IMR-90 (cell line): ENCODE data around the gene ITPKC. TPM values are rescaled to one million over a fixed set of nuclear protein-coding genes. Genes with fewer than 3 reads are reported as not detected.

Experiments used
- ATAC-seq: fragments of 200-7000 bp; cut with Tn5 transposase; 2 replicates; pipeline ENCODE4 v1.9.1; 2020; ENCODE audit warnings: low read depth, mild to moderate bottlenecking, moderate library complexity
- BruUV-seq: library from RNA; stranded (reverse); fragments of 400-500 nt; replicated peaks from 2 replicates; lab custom pipeline; 2021; lab: Mats Ljungman, UMichigan
- CTCF ChIA-PET: fragments of 300-600 bp; formaldehyde crosslinking; extraction: SDS; loops from one replicate; lab custom pipeline; 2021; ENCODE audit warnings: antibody characterized with exemption; lab: Yijun Ruan, JAX
- POLR2A ChIA-PET: fragments of 300-600 bp; sonication (Branson Sonifier 250); formaldehyde crosslinking; loops from one replicate; lab custom pipeline; 2022; ENCODE audit warnings: antibody characterized with exemption; ENCODE audit not compliant: unreplicated experiment; lab: Charles Lee
- DNase-seq: peaks from one replicate; pipeline ENCODE4 v3.0.0; 2013
- H2AFZ ChIP-seq: replicated peaks from 2 replicates; pipeline ENCODE3; 2013; ENCODE audit warnings: low read length, mild to moderate bottlenecking; ENCODE audit not compliant: poor library complexity
- H2AK5ac ChIP-seq: 2 replicates; pipeline ENCODE4 v1.6.1; 2013; ENCODE audit warnings: low read depth, low read length, inconsistent platforms
- H2AK9ac ChIP-seq: replicated peaks from 2 replicates; pipeline ENCODE3; 2013; ENCODE audit warnings: mild to moderate bottlenecking, low read depth, low read length, moderate library complexity; ENCODE audit not compliant: poor library complexity
- H2BK120ac ChIP-seq: 2 replicates; pipeline ENCODE4 v1.6.1; 2013; ENCODE audit warnings: low read depth, low read length, inconsistent platforms
- H2BK15ac ChIP-seq: 3 replicates; pipeline ENCODE4 v1.6.1; 2013; ENCODE audit warnings: low read depth, low read length, inconsistent platforms
- H2BK20ac ChIP-seq: 2 replicates; pipeline ENCODE4 v1.6.1; 2013; ENCODE audit warnings: low read depth, mild to moderate bottlenecking, inconsistent platforms, low read length, moderate library complexity
- H2BK5ac ChIP-seq: 2 replicates; pipeline ENCODE4 v1.6.1; 2013; ENCODE audit warnings: mild to moderate bottlenecking, low read depth, low read length, inconsistent platforms; ENCODE audit not compliant: poor library complexity, severe bottlenecking
- H3K14ac ChIP-seq: replicated peaks from 2 replicates; pipeline ENCODE4 v1.6.1; 2013; ENCODE audit warnings: low read depth, low read length, inconsistent platforms
- H3K18ac ChIP-seq: 2 replicates; pipeline ENCODE4 v1.6.1; 2013; ENCODE audit warnings: low read depth, low read length, control low read depth
- H3K23ac ChIP-seq: 2 replicates; pipeline ENCODE4 v1.6.1; 2013; ENCODE audit warnings: low read depth, low read length, inconsistent platforms
- H3K27ac ChIP-seq: 2 replicates; pipeline ENCODE4 v1.5.1; 2013; ENCODE audit warnings: mild to moderate bottlenecking, control low read depth, low read length; ENCODE audit not compliant: insufficient read depth
- H3K27me3 ChIP-seq: 2 replicates; pipeline ENCODE4 v1.6.1; 2013; ENCODE audit warnings: low read length; ENCODE audit not compliant: control insufficient read depth, insufficient read depth
- H3K36me3 ChIP-seq: 2 replicates; pipeline ENCODE4 v1.6.1; 2013; ENCODE audit warnings: low read length, mixed read lengths; ENCODE audit not compliant: control insufficient read depth, insufficient read depth
- H3K4ac ChIP-seq: 2 replicates; pipeline ENCODE4 v1.6.1; 2013; ENCODE audit warnings: low read depth, low read length, inconsistent platforms
- H3K4me1 ChIP-seq: 2 replicates; pipeline ENCODE4 v1.6.1; 2013; ENCODE audit warnings: low read length, mixed read lengths; ENCODE audit not compliant: control insufficient read depth, insufficient read depth
- H3K4me2 ChIP-seq: 2 replicates; pipeline ENCODE4 v1.6.1; 2013; ENCODE audit warnings: low read depth, mild to moderate bottlenecking, control low read depth, low read length, moderate library complexity
- H3K4me3 ChIP-seq: 2 replicates; pipeline ENCODE4 v1.5.1; 2013; ENCODE audit warnings: low read depth, mild to moderate bottlenecking, control low read depth, low read length, moderate library complexity; ENCODE audit not compliant: insufficient read depth
- H3K56ac ChIP-seq: 2 replicates; pipeline ENCODE4 v1.6.1; 2013; ENCODE audit warnings: low read length, inconsistent platforms; ENCODE audit not compliant: insufficient read depth; ENCODE audit errors: extremely low read depth
- H3K79me1 ChIP-seq, 2 experiments: 2 replicates each; pipeline ENCODE4 v1.6.1; 2013; ENCODE audit warnings: low read length in 2 of 2, inconsistent platforms in 1 of 2, low read depth in 1 of 2
- H3K9ac ChIP-seq: 2 replicates; pipeline ENCODE4 v1.6.1; 2013; ENCODE audit warnings: low read depth, low read length, control low read depth
- H3K9me1 ChIP-seq: 2 replicates; pipeline ENCODE4 v1.6.1; 2013; ENCODE audit warnings: low read length, inconsistent platforms; ENCODE audit not compliant: insufficient read depth
- H3K9me3 ChIP-seq: 2 replicates; pipeline ENCODE4 v1.6.1; 2013; ENCODE audit warnings: low read length; ENCODE audit not compliant: control insufficient read depth, insufficient read depth
- H4K20me1 ChIP-seq: 2 replicates; pipeline ENCODE4 v1.6.1; 2013; ENCODE audit warnings: low read length, inconsistent platforms; ENCODE audit not compliant: insufficient read depth
- H4K5ac ChIP-seq: 2 replicates; pipeline ENCODE4 v1.6.1; 2013; ENCODE audit warnings: mild to moderate bottlenecking, low read depth, low read length, control low read depth
- H4K8ac ChIP-seq, 2 experiments: 2 replicates each; pipeline ENCODE4 v1.6.1; 2013; ENCODE audit warnings: low read depth in 2 of 2, low read length in 2 of 2, control low read depth in 1 of 2, inconsistent platforms in 1 of 2
- H4K91ac ChIP-seq: 2 replicates; pipeline ENCODE4 v1.6.1; 2013; ENCODE audit warnings: low read depth, low read length, inconsistent platforms; ENCODE audit not compliant: insufficient read depth
- BHLHE40 ChIP-seq: fragments of 150-350 bp; IDR thresholded peaks from 2 replicates; pipeline ENCODE4 v1.6.1; 2016; ENCODE audit warnings: mild to moderate bottlenecking, low read depth, low read length
- ELK1 ChIP-seq: fragments of 150-350 bp; IDR thresholded peaks from 2 replicates; pipeline ENCODE4 v1.6.1; 2016; ENCODE audit warnings: low read depth, mild to moderate bottlenecking, low read length, moderate library complexity, borderline replicate concordance
- MAFK ChIP-seq: IDR thresholded peaks from 2 replicates; pipeline ENCODE4 v1.6.1; 2012; ENCODE audit warnings: low read depth, low read length, improper control_type of control experiment
- MAZ ChIP-seq: IDR thresholded peaks from 2 replicates; pipeline ENCODE4 v1.6.1; 2012; ENCODE audit warnings: low read depth, mild to moderate bottlenecking, low read length, improper control_type of control experiment, moderate library complexity, borderline replicate concordance
- MXI1 ChIP-seq: IDR thresholded peaks from 2 replicates; pipeline ENCODE4 v1.6.1; 2012; ENCODE audit warnings: low read depth, mild to moderate bottlenecking, low read length, moderate library complexity, borderline replicate concordance
- NFE2L2 ChIP-seq: fragments of 150-350 bp; IDR thresholded peaks from 2 replicates; pipeline ENCODE4 v1.6.1; 2016; ENCODE audit warnings: low read depth, mild to moderate bottlenecking, low read length
- RFX5 ChIP-seq: IDR thresholded peaks from 2 replicates; pipeline ENCODE4 v1.8.0; 2012; ENCODE audit warnings: low read depth, mild to moderate bottlenecking, low read length, moderate library complexity
- SMC3 ChIP-seq: fragments of 150-350 bp; IDR thresholded peaks from 2 replicates; pipeline ENCODE4 v1.6.1; 2016; ENCODE audit warnings: low read depth, mild to moderate bottlenecking, antibody characterized with exemption, low read length, moderate library complexity
- USF2 ChIP-seq: fragments of 150-350 bp; IDR thresholded peaks from 2 replicates; pipeline ENCODE4 v1.6.1; 2017; ENCODE audit warnings: mild to moderate bottlenecking, antibody characterized with exemption, low read length, low read depth
- WGBS, 2 experiments: methylation state at CpG; one replicate each; pipeline versions ENCODE4 v1.1.5 to v1.1.7; 2013; ENCODE audit warnings: missing lambda C conversion rate in 2 of 2; ENCODE audit not compliant: insufficient read length in 1 of 2; ENCODE audit errors: extremely low coverage in 2 of 2; 5-methylcytosine and 5-hydroxymethylcytosine counted together
- dilution Hi-C: fragments of 300-500 bp; cut with HindIII; formaldehyde crosslinking; loops from one replicate; pipeline ENCODE4 v1.14.3; 2018; ENCODE audit warnings: low sequenced_read_pairs; ENCODE audit not compliant: unreplicated experiment
- in situ Hi-C: fragments of 300-500 bp; cut with MboI; formaldehyde crosslinking; loops from 3 replicates; pipeline ENCODE4 v1.14.3; 2019; ENCODE audit warnings: low sequenced_read_pairs, inconsistent platforms, mixed read lengths
- intact Hi-C: fragments of 100-400 bp; cut with micrococcal nuclease; formaldehyde crosslinking; loops from 2 replicates; pipeline ENCODE4 v1.10.0; 2022
- polyA plus RNA-seq, 3 experiments: library from polyadenylated mRNA; depleted of rRNA; stranded (reverse); fragments of >200 nt; gene quantifications; 2 replicates each; pipeline ENCODE4 v1.2.3, GENCODE V29; 2012; ENCODE audit warnings: low replicate concordance in 1 of 3
- total RNA-seq: library from RNA; depleted of rRNA; stranded (reverse); fragments of >200 nt; gene quantifications from 2 replicates; pipeline ENCODE4 v1.2.3, GENCODE V29; 2012

Gene ITPKC
- total and polyA plus RNA-seq, 2 of the 4 experiments (the other 2 are of a cell fraction) = 7.7 to 9.4 TPM

GRCh38 chr19:40690050-40690692, 26.7 kb upstream of the ITPKC start, which contains the start of gene NUMBL (continued):
- TF ChIP-seq MAFK (no peak), NFE2L2 (no peak)

GRCh38 chr19:40690693-40691420, 26.1 kb upstream of the ITPKC start:
- in situ Hi-C loops = no loop called here

More at GRCh38 chr19:40690693-40691420, 26.1 kb upstream of the ITPKC start:
- DNase-seq (peak; percentile 86), ATAC-seq (peak; percentile 87)
- Histone ChIP-seq H3K4me1 (peaks cover 17% of the 10 kb centered on the region), H3K4ac (peak overlapping the region; percentile 99), H3K23ac (peak overlapping the region; percentile 89; the same call in 1 of the 2 replicates), H3K14ac (peak overlapping the region; percentile 96), H3K27ac (peak overlapping the region; percentile 90), H3K4me2 (peak overlapping the region; percentile 78), H4K5ac (peak overlapping the region; percentile 45), H3K18ac (peak overlapping the region; percentile 82), H3K79me1 (peaks cover 19 to 43% of the 10 kb centered on the region in 2 experiments), H3K9me1 (peaks cover 28% of the 10 kb centered on the region), H3K9me3 (no peaks in the 10 kb centered on the region), H3K4me3 (peak overlapping the region; percentile 47), H2BK15ac (peak overlapping the region; percentile 89; the same call in 1 of the 3 replicates), H2BK120ac (peak overlapping the region; percentile 90), H4K8ac (peak overlapping the region; percentile 89 to 93), H3K9ac (peak overlapping the region; percentile 77), H2AK9ac (peak overlapping the region; percentile 97), H3K27me3 (no peaks in the 10 kb centered on the region), H2BK20ac (peak overlapping the region; percentile 60; the same call in 1 of the 2 replicates), H2AFZ (peak overlapping the region; percentile 97), H4K91ac (peak overlapping the region; percentile 89), H2BK5ac (peak overlapping the region; percentile 89), H4K20me1 (peaks cover 30% of the 10 kb centered on the region), H3K56ac (peak overlapping the region; percentile 78; the same call in 1 of the 2 replicates), H3K36me3 (peaks cover 31% of the 10 kb centered on the region), H2AK5ac (peak overlapping the region; percentile 71)
- dilution Hi-C loops = no loop called here
- ChIA-PET POLR2A (interaction anchor here (0.7 kb wide), 1 partner anchor 207 kb away, joined by 3 read pairs; no protein-coding TSS in a partner anchor), CTCF (no interaction called here)
- no TSS peak for BruUV-seq
- intact Hi-C loops = loop anchor here (2.0 kb wide), 2 partner anchors 24 to 60 kb away; partner anchors contain the start of genes ACTMAP and SNRPA
- 0% methylated on average over 12 of the region's 56 CpGs; no CpG with 5 or more reads in 1 of the 2 experiments for WGBS, 2 experiments
- TF ChIP-seq RFX5 = no peak
- TF ChIP-seq USF2 = 0 out of 2 replicates have a peak, but pooled peaks have one; percentile 6
- TF ChIP-seq MAZ = peak; percentile 42; the same call in 1 of the 2 replicates
- TF ChIP-seq MAFK = peak; percentile 48; the same call in 1 of the 2 replicates
- TF ChIP-seq BHLHE40 = peak; percentile 89
- TF ChIP-seq MXI1 = peak; percentile 51; the same call in 1 of the 2 replicates
- no peak for TF ChIP-seq SMC3
- peak; percentile 94 for TF ChIP-seq NFE2L2
- no peak for TF ChIP-seq ELK1
